Activated CD8-positive, alpha-beta memory T cell treated with anti-CD3 and anti-CD28 coated beads, Interleukin-2, amount 50 U/mL, for 4 hours (primary cell): ENCODE data around the gene HIPK3.
"Not testable (repeated sequence)": the region's sequence is repeated elsewhere in the genome, so short reads cannot be mapped to it uniquely, and the experiment has no call there.

ENCODE experiments used
- DNase-seq: peaks from one replicate; pipeline ENCODE4 v3.0.0-alpha.2; 2020

HIPK3 gene

DNA sequence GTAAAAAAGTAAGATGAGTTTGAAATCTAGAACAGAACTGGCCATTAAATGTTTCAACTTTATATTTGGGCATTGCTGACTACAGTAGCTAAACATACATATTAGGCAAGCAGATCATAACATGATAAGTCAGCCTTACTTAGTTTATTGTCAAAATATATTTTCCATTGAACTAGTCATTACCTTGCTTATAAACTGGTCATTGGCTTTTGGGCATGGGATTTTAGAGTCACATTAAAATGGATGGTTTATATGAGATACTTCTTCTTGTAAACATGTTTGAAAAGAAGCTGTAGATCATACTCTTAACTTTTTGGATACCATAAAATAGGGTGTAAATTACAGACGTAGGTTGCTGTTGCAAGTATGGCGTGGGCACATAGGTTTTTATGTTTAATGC, 2.7 kb downstream of the HIPK3 start:
- no peak for DNase-seq

DNA sequence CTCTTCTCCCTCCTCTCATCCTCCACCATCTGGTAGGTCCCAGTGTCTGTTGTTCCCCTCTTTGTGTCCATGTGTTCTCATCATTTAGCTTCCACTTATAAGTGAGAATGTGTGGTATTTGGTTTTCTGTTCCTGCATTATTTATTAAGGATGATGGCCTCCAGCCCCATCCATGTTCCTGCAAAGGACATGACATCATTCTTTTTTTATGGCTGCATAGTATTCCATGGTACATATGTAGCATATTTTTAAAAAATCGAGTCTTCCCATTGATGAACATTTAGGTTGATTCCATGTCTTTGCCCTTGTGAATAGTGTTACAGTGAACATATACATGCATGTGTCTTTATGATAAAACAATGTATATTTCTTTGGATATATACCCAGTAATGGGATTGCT, 4.2 kb downstream of the HIPK3 start:
- DNase-seq: not testable (repeated sequence)

DNA sequence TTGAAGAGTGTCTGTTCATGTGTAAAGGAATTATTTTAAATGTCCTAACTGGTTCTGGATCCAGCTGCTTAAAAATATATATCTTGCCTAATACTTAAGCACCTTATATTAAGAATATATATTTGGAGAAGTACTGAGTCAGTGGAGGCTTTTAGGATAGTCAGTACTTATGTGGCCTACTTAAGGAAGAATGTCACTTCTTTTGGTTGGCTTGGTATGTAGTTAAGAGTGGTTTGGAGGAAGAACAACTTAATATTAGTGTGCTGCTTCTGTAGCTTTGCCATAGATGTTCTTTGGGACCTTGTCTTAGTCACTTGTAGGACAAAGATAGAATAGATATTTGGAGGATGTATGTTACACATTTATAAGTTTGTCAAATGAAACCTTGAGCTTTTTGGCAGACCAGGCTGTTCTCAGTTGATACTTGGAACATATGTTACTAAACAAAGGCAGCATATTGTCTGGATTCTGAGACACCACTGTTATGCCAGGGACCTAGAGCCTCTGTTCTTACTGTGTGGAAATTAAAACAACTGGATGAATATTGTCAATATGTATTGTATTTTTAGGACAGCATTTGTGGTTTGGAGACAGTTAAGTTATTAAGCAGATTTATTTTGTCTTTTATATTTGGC, 4.9 kb downstream of the HIPK3 start:
- no peak for DNase-seq

DNA sequence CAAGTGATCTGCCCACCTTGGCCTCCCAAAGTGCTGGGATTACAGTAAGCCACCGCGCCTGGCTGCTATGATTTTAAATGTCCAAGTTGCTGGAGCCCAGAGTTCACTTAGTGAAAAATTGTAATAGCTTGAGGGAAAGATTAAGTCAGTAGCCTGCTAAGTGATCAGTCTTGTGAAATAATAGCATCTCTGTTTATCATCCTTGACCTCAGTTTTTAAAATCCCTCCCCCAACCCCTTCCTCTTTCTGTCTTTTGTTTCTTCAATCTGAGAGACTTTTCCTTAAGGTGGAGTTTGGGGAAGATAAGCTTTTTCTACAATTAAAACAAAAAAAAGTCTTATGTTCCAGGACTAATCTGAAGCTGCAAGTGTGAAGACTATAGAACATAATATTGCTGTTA, 6.4 kb downstream of the HIPK3 start:
- DNase-seq: no peak

DNA sequence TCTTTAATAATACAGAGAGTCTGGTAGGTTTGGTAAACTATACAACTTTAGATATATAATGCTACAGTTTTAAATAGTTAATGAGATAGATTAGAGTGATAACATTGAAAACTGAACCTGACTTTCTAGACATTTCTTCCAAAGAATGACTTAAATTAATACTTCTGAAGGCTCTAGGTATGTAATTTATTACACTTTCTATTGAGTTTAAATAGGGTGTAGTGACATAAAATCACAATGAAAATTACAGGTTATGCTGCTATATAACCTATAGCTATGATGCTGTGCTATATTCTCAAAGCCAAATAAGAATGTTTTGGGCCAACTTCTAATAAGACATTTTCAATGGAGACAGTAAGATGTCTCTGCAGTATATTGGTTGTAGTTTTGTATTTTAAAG, 7.7 kb downstream of the HIPK3 start:
- no peak for DNase-seq

DNA sequence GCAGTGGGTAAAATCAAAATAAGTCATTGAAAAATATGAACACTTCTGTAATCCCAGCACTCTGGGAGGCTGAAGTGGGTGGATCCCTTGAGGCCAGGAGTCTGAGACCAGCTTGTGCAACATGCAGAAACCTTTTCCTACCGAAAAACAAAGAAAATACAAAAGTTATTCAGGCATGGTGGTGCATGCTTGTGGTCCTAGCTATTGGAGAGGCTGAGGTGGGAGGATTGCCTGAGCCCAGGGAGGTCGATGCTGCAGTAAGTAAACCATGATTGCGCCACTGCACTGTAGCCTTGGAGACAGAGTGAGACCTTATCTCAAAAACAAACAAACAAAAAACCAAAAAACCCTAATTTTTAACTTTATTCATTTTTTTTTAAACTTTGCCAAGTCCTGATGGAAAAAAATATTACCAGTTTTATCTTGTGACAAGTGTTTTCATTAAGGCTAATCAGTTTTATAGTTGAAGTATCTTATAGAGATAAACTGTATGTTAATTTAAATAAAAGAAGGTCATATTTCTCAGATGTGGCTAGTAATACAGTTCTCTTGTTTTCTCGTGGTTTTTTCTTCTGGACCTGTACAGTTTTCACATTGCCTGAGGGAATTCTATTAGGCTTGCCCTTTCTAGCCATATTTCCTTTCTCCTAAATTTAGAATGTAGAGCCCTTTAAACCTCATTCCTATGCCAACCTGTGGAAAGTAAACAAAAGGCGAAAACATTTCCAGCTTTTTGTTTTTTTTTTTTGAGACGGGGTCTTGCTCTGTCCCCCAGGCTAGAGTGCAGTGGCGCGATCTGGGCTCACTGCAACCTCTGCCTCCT, 9.4 kb downstream of the HIPK3 start:
- DNase-seq: no peak

DNA sequence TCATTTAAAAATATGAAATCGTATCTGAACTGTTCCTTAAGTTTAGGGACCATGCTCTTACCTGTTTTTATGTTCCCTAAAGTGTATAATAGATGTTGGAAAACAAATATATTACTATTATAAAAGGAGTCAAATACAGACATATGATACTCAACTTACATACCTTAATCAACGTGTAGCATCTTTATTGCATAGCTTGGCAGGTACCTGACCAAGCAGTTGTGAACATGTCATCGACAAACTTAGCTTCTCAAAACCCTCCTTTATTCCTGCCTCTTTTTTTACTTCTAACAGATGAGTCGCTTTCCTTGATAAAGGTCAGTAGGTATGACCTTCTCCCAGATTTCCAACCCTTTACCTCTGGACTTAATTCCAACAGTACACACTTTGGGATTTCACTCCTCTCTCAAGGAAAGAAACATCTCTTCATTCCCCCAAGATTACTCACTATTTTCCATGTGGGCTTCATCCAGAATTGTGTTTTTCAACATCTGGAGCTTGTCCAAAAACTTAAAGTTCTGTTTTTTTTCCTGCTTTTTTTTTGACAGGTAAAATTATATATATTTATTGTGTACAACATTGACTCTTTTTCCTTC, 11.9 kb downstream of the HIPK3 start:
- no peak for DNase-seq

DNA sequence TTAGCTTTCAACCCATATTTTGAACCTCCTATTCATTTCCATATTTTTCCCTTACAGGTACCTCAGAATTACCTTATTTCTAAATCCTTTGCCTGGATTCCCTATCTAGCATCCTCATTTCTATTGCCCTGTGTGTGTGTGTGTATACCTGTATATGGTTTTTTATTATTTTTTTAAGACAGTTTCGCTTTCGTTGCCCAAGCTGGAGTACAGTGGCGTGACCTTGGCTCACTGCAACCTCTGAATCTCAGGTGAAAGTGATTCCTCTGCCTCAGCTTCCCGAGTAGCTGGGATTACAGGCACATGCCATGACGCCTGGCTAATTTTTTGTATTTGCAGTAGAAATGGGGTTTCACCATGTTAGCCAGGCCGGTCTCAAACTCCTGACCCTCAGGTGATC, 12.6 kb downstream of the HIPK3 start:
- no peak for DNase-seq

DNA sequence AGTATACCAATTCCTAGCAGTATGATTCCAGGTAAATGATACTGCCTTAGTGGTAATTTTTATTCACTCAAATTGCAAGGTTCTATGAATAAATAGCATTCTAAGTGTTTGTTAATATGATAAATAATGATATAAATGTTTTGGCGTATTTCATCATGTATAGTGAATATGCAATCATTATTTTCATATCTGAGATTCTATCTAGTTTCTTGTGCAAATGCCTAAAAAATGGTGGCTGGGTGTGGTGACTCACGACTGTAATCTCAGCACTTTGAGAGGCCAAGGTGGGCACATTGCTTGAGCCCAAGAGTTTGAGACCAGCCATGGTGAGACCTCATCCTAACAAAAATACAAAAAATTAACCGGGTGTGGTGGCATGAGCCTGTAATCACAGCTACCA, 13.9 kb downstream of the HIPK3 start:
- DNase-seq: no peak

DNA sequence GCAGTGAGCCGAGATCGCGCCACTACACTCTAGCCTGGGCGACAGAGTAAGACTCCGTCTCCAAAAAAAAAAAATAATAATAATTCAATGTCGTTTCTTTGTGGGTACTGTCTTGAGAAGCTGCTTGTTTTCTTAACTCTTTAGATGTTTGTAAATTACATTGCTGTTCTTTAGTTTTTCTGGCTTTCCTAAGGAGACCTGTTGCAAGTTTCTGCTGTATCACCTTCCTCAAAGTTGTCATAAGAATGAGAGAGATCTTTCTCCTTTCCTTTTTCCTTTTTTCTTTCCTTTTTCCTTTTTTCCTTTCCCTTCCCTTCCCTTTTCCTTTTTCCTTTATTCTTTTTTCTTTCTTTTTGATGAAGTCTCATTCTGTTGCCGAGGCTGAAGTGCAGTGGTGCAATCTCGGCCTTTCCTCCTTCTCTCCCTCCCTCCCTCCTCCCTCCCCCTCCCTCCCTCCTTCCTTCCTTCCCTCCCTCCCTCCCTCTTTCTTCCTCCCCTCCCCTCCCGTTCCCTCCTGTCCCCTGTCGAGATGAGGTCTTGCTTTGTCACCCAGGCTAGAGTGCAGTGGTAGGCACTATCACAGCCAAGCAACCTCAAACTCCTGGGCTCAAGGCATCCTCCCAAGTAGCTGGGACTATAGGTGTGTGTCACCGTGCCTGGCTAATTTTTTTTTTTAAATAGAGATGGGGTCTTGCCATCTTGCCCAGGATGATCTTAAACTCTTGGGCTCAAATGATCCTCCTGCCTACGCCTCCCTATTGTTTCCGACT, 15.3 kb downstream of the HIPK3 start:
- no peak for DNase-seq

DNA sequence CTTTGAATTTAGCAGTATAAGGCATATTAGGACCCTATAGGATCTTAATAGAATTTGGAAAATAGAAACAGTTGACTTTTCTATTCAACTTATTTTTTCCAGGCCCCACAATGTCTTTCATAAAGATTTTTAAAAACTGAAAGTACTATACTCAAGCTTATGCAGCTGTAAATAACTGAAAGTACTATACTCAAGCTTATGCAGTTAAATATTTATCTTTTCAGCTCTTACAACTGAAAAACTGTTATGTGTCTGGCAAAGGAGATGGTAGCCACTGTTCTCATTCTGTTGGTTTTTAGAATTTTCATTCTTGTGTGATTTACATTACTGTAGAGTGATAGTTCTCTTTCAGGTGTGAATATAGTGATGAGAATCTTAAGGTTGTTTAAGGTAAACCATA, 16.5 kb downstream of the HIPK3 start:
- no peak for DNase-seq

DNA sequence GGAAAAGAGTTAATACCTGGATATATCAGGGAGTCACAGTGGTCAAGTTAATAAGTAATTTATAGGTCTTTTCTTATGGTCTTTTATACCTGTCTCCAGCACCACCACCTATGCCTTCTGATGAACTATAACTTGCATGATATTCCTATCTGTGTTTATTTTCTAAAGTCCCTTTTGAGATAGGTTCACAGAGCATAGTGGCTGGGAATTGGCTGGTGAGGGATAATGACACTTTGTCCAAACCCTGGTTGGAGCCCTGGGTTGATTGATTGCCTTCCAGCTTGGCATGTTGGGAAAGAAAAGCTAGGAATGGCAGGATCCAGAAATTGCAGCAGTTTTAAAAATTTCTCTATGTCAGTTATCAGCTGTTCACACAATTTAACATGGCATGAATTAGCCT, 23.2 kb downstream of the HIPK3 start:
- no peak for DNase-seq

DNA sequence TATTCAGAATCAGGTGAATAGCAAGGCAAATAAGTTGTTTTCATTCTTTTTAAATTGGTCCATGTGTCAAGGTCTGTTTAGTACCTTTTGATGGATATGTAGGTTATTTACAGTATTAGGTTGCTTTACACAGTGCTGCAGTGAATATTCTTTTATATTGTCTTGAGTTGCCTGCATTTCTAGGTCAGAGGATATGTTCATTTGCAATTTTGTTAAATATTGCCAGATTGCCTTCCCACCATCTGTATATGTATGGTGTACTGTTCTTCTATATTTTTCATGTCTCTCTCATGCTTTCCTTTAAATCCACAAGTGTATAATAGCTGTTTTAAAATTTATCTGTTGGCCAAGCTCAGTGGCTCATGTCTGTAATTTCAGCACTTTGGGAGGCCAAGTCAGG, 24.6 kb downstream of the HIPK3 start:
- DNase-seq: no peak

DNA sequence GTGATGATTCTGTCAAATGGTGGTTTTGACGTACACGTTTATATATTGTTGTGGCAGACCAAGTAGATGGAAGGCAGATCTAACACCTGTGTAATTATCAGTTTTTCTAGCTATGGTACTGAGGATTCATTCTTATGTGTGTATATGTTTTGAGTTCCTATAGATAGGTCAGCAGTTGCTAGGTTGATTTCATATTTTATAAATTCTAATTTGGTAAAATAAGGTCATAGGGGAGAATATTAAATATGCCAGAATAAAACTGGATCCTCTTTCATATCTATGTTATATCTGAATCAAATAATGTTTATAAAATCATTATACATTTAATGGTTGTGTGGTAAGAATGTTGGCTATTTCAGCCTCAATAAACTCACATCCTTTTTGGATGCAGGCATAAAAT, 27.6 kb downstream of the HIPK3 start:
- no peak for DNase-seq

DNA sequence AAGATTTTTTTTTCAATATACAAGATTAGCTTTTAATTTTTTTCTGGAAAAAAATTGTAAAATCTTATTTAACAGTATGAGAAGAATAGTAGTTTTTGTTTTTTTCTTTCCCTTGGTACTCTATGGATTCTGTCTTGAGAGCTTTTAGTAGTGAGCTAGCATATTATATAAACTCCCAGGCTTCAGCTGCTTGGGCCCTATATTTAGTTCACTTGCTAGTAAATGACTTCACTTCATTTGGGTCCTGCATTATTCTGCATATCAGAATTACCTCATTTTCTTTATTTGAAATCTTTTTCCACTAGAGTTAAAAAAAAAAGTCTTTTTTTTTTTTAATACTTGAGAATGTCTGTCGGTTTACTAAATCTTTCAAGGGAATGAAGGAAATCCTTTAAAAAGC, 33.1 kb downstream of the HIPK3 start:
- DNase-seq: no peak

DNA sequence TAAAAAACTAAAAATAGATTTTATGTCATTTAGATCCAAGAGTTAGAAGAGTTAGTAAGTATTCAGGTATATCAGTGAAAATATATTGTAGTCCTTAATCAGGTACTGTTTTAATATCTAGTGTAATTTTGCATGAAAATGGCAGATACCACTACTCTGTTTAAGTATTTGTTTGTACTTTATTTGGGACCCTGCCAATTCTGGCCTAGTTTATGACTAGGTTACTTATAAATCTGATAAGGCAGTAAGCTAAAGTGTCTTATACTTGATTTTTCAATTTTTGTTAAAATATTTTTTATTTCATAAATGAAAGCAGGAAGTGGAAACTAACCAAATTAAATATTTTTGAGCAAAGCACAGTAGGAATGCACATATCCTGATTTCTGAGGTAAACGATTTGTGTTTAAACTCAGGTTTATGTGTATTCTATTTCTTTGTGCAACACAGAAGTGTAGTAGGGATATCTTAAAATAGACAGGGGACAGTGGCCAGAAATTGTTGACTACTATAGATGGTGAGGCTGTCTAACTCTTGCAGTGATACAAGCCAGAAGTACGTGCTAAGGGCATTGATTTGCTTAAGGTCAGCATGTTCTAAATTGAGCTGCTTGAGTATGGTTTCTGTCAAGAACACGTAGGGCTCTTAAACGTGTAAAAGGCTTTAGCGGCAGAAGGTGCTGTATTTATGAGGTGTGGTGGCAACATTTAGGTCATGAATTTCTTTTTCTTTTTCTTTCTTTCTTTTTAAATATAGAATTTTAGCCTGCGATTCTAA, 34.0 kb downstream of the HIPK3 start:
- DNase-seq: no peak

DNA sequence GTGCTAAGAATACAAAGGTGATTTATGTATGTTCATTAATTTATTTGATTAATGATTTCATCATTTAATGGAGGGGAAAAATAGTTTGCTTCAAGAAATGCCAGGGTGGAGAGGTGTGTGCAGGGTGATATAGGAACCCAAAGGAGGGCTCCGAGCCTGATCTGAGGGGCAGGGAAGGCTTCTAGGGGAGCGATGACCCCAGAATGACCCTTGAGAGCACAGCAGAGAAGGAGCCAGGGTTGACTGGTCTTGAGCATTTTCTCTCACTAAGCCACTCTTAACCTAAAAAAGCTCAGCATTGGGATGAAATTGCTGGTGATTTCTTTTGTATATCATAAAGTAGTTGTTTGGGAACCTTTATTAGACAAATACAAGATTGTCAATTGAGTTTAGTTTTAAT, 35.1 kb downstream of the HIPK3 start:
- no peak for DNase-seq

DNA sequence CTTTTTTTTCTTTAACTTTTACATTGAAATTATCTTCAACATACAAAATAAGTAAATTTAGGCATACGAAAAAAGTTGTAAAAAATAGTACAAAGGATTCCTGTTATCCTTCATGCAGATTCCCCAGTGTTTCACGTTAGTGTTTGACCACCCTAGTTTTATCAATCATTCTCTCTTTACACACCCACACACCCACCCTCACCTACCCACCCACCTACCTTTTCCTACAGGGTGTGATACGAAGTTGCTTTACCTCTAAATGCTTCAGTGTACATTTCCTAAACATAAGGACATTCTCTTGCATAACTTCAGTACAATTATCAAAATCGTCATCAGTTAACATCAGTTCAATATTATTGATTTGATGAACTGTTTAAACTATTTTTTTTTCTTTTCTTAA, 37.0 kb downstream of the HIPK3 start:
- no peak for DNase-seq

DNA sequence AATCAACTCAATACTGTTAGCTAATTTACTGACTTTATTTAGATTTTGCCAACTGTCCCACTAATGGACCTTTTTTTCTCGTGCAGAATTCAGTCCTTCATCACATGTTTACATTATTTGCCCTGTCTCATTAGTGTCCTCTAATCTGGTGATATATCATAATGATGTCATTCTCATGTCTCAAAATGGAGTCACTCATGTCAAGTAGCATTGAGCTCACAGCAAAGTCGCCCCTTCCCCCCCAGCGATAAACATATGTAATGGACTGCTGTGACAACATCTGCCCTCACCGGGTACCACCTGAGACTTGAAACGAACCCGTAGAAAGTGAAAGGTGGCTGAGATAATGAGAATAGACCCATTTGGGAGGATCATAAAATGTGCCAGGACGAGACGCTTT, 37.6 kb downstream of the HIPK3 start:
- no peak for DNase-seq

DNA sequence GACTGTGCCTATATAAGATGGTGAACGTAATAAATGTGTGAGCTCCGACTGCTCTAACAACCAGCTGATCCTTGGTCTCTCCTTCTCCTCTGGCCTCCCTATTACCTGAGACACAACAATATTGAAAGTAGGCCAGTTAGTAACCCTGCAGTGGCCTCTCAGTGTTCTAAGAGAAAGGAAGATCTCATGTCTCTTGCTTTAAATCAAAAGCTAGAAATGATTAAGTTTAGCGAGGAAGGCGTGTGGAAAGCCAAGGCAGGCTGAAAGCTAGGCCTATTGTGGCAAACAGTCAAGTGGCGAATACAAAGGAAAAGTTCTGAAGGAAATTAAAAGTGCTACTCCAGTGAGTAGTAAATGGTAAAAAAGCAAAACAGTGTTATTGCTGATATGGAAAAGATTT, 39.5 kb downstream of the HIPK3 start:
- no peak for DNase-seq

DNA sequence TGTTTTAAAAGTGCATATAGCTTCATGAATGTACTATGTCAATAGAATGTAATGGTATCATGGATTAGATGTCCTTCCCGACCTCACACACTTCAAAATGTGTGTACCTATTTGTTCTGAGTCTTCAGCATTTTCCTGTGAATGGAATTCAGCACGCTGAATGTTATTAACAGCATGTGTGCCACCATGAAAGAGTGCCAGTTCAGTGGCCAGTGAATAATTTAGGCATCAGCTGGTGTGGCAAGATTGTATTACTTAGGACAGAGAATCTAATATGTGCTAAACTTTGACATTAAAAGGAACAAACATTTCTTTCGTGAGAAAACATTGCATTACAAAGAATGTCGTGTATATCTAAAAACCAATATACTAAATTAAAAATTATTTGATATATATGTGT, 46.4 kb downstream of the HIPK3 start:
- no peak for DNase-seq

DNA sequence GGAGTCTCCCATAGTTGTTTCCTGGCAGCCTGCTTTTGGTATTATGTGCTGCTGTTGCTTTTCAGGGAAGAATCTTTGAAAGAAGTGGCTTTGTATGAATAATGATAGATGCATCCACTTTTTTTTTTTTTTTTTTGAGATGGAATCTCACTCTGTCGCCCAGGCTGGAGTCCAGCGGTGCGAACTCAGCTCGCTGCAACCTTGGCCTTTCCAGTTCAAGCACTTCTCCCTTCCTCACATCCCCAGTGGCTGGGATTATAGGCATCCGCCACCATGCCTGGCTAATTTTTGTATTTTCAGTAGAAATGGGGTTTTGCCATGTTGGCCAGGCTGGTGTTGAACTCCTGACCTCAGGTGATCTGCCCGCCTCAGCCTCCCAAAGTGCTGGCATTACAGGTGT, 49.6 kb downstream of the HIPK3 start:
- not testable (repeated sequence) for DNase-seq

DNA sequence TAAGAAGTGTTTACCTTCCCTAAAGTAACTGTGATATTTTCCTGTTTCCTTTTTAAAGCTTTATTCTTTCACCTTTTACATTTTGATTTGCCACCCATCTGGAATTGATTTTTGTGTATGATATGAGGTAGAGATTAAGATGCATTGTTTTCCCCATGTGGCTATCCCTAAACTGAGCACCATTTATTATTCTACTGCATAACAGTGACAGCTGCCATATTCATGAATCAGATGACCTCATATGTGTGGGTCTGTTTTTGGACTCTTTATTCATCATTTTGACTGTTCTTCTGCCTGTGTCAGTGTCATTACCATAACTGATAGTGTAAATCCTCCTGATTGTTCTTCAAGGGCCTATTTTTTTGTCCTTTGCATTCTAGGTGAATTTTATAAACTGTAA, 50.8 kb downstream of the HIPK3 start:
- no peak for DNase-seq
